ENCODE results near the gene CMIP.

CMIP gene

GRCh38 chr16:81535679-81536360, 91.2 kb downstream of the CMIP start:
- DNase-seq (ENCODE audit: low read depth): no peak
- no peak for TF ChIP-seq CTCF (IDR thresholded peaks at IDR 0.05; ENCODE audit: low read depth, low read length, missing control alignments)

GRCh38 chr16:81536648-81537047, 92.0 kb downstream of the CMIP start:
- H3K4me3 ChIP-seq (ENCODE audit: low read depth, low read length): no peak overlapping the region
- TF ChIP-seq CTCF (IDR thresholded peaks at IDR 0.05; ENCODE audit: low read depth, low read length, missing control alignments): no peak
- no peak for DNase-seq (ENCODE audit: low read depth)

More at GRCh38 chr16:81535679-81536360, 91.2 kb downstream of the CMIP start:
- H3K4me3 ChIP-seq (ENCODE audit: low read depth, low read length): no peak overlapping the region

- no peak overlapping the region for H3K4me3 ChIP-seq (ENCODE audit: low read depth, low read length)
- no peak for DNase-seq (ENCODE audit: low read depth)
- no peak for TF ChIP-seq CTCF (IDR thresholded peaks at IDR 0.05; ENCODE audit: low read depth, low read length, missing control alignments)
These were observed 93.3 kb downstream of the CMIP start for GRCh38 chr16:81537721-81538561.

GRCh38 chr16:81539009-81539758, 94.6 kb downstream of the CMIP start:
- H3K4me3 ChIP-seq (ENCODE audit: low read depth, low read length): no peak overlapping the region
- TF ChIP-seq CTCF (IDR thresholded peaks at IDR 0.05; ENCODE audit: low read depth, low read length, missing control alignments): no peak
- DNase-seq (ENCODE audit: low read depth): no peak

- TF ChIP-seq CTCF (IDR thresholded peaks at IDR 0.05; ENCODE audit: low read depth, low read length, missing control alignments): no peak
These were observed 95.3 kb downstream of the CMIP start for GRCh38 chr16:81539759-81540472.

GRCh38 chr16:81541314-81541713, 96.7 kb downstream of the CMIP start:
- no peak for TF ChIP-seq CTCF (IDR thresholded peaks at IDR 0.05; ENCODE audit: low read depth, low read length, missing control alignments)

More at GRCh38 chr16:81539759-81540472, 95.3 kb downstream of the CMIP start:
- no peak overlapping the region for H3K4me3 ChIP-seq (ENCODE audit: low read depth, low read length)
- DNase-seq (ENCODE audit: low read depth): no peak

More at GRCh38 chr16:81541314-81541713, 96.7 kb downstream of the CMIP start:
- no peak overlapping the region for H3K4me3 ChIP-seq (ENCODE audit: low read depth, low read length)
- no peak for DNase-seq (ENCODE audit: low read depth)

All from GM12864 (cell line).